Activated naive CD4-positive, alpha-beta T cell treated with anti-CD3 and anti-CD28 coated beads, Interleukin-2, amount 50 U/mL, for 72 hours (primary cell): ENCODE results near the gene IGSF9B. TPM values are rescaled to one million over a fixed set of nuclear protein-coding genes. Genes with fewer than 3 reads are reported as not detected.
A peak's percentile ranks its signal among the peaks of the same experiment; 100 is the strongest.

Source experiments
- ATAC-seq, 2 donors: fragments of 150-1000 bp; cut with Tn5 transposase; 2 replicates each; pipeline ENCODE4 v1.10.0; 2021; ENCODE audit warnings: mild to moderate bottlenecking in 2 of 2, moderate library complexity in 2 of 2
- DNase-seq, 2 donors: peaks; one replicate each; pipeline ENCODE4 v3.0.0; 2021 to 2022; ENCODE audit warnings: low spot score in 2 of 2
- H3K27ac Mint-ChIP-seq, 2 donors: one replicate each; pipeline ENCODE4 v1.8.0; 2022; ENCODE audit warnings: mild to moderate bottlenecking in 2 of 2, mixed read lengths in 2 of 2
- H3K36me3 Mint-ChIP-seq, 2 donors: one replicate each; pipeline ENCODE4 v1.8.0; 2022; ENCODE audit warnings: mixed read lengths in 2 of 2
- H3K9me3 Mint-ChIP-seq, 2 donors: one replicate each; pipeline ENCODE4 v1.8.0; 2022; ENCODE audit warnings: mixed read lengths in 2 of 2
- total RNA-seq, 2 donors: library from RNA; stranded (reverse); gene quantifications; one replicate each; pipeline ENCODE4 v1.2.3, GENCODE V29; 2022

The IGSF9B gene
- total RNA-seq, 2 donors from 2014 or later, result 119 TPM

- DNase-seq (no peak), ATAC-seq (peak; percentile 13 to 24)
- H3K9me3 Mint-ChIP-seq, result peaks cover 0 to 4% of the 10 kb centered on the region in 2 donors
- H3K36me3 Mint-ChIP-seq, result no peaks in the 10 kb centered on the region
- H3K27ac Mint-ChIP-seq, result peak overlapping the region; percentile 37 to 50
Measured at GRCh38 chr11:133967599-133968238, 11.0 kb upstream of the IGSF9B start.

DNA sequence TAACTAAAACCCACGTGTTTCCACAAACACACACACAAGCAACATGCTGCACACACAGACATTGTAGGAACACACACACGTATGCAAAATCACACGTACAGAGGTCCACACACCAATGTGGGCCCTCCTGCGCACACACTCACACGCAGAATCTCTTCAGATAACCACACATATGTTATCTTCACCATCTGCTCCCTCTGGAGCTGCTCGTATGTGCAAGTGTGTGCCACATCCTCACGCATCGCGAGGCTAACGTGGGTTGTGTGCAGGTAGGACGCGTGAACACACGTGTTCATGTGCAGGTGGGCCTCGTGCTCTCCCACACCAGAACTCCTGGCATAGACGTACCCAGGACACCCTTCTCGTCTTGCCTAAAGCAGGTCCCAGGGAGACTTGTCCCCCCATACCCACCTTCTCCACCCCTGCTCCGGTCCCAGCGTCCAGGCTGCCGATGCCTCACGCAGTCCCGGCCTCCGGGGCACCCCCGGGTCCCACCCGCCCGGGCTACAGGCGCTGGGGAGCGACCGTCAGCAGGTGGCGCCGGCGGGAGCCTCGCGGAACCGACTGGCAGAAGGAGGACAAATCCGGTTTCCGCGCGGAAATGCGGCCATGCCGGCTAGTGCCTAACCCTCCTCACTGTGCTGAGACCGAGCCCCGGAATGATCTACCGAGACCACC is 10.3 kb upstream of the IGSF9B start:
- peak; percentile 73 to 78 for DNase-seq
- ATAC-seq, result peak; percentile 82 to 88
- H3K9me3 Mint-ChIP-seq, result peaks cover 0 to 4% of the 10 kb centered on the region in 2 donors
- peak overlapping the region; percentile 37 to 50 for H3K27ac Mint-ChIP-seq
- H3K36me3 Mint-ChIP-seq, result no peaks in the 10 kb centered on the region

- DNase-seq (no peak), ATAC-seq (no peak)
- Mint-ChIP-seq H3K9me3 (peaks cover 0 to 4% of the 10 kb centered on the region in 2 donors), H3K27ac (no peak overlapping the region), H3K36me3 (no peaks in the 10 kb centered on the region)
Measured at GRCh38 chr11:133966172-133966651, 9.4 kb upstream of the IGSF9B start.

- Mint-ChIP-seq H3K9me3 (peaks cover 0 to 4% of the 10 kb centered on the region in 2 donors), H3K36me3 (no peaks in the 10 kb centered on the region)
- ATAC-seq, result no peak
Measured at GRCh38 chr11:133965031-133965601, 8.3 kb upstream of the IGSF9B start.

DNA sequence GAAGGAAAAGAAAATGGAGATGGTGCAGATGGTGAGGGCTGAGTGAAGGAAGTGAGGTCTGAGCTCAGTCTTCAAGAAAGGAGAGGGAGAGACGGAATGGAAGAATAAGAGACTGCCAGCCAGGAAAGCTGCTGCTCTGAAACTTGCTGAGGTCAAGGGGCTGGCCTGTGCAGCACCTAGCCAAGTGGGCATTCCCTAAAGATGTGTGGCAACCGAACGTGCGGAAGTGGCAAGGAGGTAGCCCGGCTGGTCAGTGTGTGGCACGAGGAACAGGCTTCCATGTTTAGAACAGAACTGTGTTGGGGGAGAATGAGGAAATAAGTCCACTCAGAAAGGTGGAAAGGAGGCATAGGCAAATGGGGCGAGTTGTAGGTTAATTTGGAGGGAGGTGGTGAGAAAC is 7.6 kb upstream of the IGSF9B start:
- no peak overlapping the region for H3K27ac Mint-ChIP-seq
- peaks cover 0 to 4% of the 10 kb centered on the region in 2 donors for H3K9me3 Mint-ChIP-seq
- DNase-seq (no peak), ATAC-seq (no peak)
- no peaks in the 10 kb centered on the region for H3K36me3 Mint-ChIP-seq

More at GRCh38 chr11:133965031-133965601, 8.3 kb upstream of the IGSF9B start:
- DNase-seq, result no peak
- H3K27ac Mint-ChIP-seq, result peak overlapping the region in 1 of 2 donors; percentile 18

DNA sequence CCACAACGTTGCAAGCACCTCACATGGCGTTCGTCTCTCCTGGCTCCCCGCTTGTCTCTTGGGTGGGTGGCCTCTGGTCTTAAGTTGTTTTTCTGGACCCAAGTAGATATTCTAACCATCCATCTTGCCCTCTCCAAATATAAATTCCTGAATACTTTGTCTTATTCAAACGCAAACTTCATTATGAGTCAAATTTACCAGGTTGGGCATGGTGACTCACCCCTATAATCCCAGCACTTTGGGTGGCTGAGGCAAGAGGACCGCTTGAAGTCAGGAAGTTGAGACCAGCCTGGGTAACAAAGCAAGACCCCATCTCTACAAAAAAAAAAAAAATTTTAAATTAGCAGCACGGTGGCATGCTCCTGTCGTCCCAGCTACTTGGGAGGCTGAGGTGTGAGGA is 5.1 kb upstream of the IGSF9B start:
- ATAC-seq (no peak), DNase-seq (no peak)
- Mint-ChIP-seq H3K9me3 (no peaks in the 10 kb centered on the region), H3K36me3 (no peaks in the 10 kb centered on the region), H3K27ac (no peak overlapping the region)

DNA sequence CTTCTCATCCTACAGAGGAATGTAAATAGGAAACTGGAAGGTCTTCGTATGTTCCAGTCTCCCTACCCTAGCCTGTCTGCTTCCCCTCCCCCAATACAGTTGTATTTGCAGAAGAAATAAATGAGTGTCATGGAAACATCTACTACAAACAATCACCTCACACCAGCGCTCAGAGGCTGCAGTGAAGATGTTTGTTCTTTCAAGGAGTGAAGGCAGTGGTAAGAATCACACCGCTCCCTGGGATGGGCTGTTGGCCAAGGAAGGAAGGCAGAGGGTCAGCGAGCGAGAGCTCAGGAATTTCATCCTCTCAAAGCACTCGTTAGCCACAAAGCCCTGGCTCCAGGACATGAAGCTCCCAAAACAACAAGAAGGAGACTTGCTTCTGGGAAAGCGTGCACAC is 1.1 kb upstream of the IGSF9B start:
- no peaks in the 10 kb centered on the region for H3K9me3 Mint-ChIP-seq
- peak overlapping the region in 1 of 2 donors; percentile 87 for H3K27ac Mint-ChIP-seq
- H3K36me3 Mint-ChIP-seq, result peaks cover 11 to 16% of the 10 kb centered on the region in 2 donors
- ATAC-seq (no peak), DNase-seq (no peak)

DNA sequence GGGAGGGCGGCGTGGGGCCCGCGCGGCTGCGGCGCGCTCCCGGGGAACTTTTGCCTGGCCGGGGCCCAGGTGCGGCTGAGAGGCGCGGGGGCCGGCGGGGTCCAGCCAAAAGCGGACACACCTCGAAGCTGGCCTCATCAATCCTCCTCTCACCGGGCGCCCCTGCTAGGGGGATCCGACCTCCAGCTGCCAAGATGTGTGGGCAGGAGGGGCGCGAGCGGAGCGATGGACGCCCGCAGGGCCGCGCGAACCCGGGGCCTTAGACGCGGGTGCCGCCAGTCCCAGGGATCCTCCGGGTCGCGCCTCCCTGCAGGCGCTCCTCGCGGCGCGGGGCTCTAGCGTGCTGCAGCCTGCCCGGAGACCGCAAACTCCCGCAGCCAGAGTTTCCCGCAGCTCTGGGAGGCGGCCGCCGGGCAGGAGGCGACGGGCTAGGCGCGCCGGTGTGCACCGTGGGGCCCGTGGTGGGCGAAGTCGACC is 785 bp downstream of the IGSF9B start:
- peak; percentile 20 to 67 for DNase-seq
- H3K27ac Mint-ChIP-seq, result peak overlapping the region in 1 of 2 donors; percentile 93
- no peak for ATAC-seq

DNA sequence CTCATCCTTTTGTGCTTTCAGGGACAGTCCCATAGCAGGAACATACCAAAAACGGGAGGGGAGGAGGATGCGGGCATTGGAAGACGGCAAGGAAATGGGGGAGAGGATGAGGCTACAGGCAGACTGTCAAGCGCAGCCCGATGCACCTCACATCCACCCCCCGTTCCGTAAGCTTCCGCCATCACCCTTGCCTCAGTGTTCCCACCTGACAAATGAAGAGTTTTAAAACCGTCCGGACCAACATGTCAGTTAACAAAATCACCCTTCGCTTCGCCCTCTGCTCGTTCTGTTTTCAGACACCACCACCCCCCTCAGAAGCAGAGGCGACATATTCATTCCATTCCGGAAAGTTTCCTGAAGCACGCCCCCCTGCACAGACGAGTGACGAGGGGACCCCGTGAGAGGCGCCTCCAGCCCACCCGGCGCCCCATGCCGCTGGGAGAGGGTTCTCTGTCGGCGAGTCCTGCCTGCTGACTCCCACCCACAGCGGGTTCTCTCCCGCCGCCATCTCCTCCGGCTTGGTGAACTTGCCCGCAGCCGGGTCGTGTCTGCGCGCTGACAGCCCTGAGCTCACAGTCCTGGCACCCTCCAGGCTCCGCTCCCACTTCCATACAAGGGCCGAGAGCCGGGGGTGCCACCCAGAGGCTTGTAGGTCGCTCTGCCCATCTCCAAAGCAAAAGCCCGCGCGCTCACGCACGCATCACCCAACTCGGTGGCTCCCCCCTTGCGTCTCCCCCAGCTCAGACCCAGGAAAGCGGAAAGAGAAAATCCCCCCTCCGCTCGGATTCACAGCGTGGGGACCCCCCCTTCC is 1.5 kb downstream of the IGSF9B start:
- DNase-seq, result peak; percentile 34 to 81

More for the DNA sequence above, 785 bp downstream of the IGSF9B start:
- no peaks in the 10 kb centered on the region for H3K9me3 Mint-ChIP-seq
- peaks cover 11 to 16% of the 10 kb centered on the region in 2 donors for H3K36me3 Mint-ChIP-seq

DNA sequence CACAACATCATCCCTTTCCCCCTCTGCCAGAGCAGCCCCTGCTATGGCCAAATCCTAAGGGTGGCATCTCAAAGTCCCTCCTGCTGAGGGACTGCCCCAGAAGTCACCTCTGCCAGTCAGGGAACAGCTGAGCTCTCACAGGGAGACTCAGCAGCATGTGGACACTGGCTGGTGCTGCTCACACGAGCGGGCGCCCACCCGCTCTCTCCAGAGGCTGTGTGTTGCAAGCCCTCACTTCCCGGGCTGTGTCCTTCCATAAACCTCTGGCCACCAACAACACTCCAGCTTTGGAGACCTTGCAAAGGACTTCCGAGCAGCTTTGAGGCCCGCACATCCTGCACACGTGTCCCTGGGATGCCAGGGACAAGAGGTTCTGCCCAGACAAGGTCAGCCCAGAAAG is 2.8 kb downstream of the IGSF9B start:
- Mint-ChIP-seq H3K27ac (peak overlapping the region in 1 of 2 donors; percentile 93), H3K9me3 (no peaks in the 10 kb centered on the region), H3K36me3 (peaks cover 11 to 16% of the 10 kb centered on the region in 2 donors)
- ATAC-seq (no peak), DNase-seq (no peak)

More for the DNA sequence above, 1.5 kb downstream of the IGSF9B start:
- ATAC-seq, result peak; percentile 21 to 53
- no peaks in the 10 kb centered on the region for H3K9me3 Mint-ChIP-seq
- peaks cover 11 to 16% of the 10 kb centered on the region in 2 donors for H3K36me3 Mint-ChIP-seq
- H3K27ac Mint-ChIP-seq, result peak overlapping the region; percentile 11 to 93

DNA sequence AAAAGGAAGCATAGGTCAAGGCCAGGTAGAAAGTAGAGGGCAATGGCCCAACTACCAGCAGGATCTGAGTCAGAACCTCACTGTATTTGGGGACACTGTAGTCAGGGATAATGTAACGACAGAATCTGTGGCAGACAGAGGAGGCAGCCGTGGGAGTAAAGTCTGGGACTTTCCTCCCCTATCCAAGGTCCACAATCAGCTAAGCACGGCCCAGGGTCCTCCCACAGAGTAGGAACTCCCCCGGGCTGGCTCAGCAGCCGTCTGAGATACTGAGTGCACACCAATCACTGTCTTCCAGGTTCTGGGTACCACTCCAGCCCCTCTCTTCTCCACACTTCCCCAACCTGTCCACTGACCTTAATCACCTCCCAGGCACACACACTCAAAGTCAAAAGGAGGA is 3.2 kb downstream of the IGSF9B start:
- DNase-seq (no peak), ATAC-seq (peak in 1 of 2 donors; percentile 2)
- Mint-ChIP-seq H3K27ac (peak overlapping the region in 1 of 2 donors; percentile 93), H3K36me3 (peaks cover 11 to 16% of the 10 kb centered on the region in 2 donors), H3K9me3 (no peaks in the 10 kb centered on the region)

- H3K27ac Mint-ChIP-seq, result peak overlapping the region in 1 of 2 donors; percentile 93
- ATAC-seq (no peak), DNase-seq (no peak)
- no peaks in the 10 kb centered on the region for H3K9me3 Mint-ChIP-seq
- peaks cover 11 to 16% of the 10 kb centered on the region in 2 donors for H3K36me3 Mint-ChIP-seq
Measured at GRCh38 chr11:133952199-133953190, 4.3 kb downstream of the IGSF9B start.

DNA sequence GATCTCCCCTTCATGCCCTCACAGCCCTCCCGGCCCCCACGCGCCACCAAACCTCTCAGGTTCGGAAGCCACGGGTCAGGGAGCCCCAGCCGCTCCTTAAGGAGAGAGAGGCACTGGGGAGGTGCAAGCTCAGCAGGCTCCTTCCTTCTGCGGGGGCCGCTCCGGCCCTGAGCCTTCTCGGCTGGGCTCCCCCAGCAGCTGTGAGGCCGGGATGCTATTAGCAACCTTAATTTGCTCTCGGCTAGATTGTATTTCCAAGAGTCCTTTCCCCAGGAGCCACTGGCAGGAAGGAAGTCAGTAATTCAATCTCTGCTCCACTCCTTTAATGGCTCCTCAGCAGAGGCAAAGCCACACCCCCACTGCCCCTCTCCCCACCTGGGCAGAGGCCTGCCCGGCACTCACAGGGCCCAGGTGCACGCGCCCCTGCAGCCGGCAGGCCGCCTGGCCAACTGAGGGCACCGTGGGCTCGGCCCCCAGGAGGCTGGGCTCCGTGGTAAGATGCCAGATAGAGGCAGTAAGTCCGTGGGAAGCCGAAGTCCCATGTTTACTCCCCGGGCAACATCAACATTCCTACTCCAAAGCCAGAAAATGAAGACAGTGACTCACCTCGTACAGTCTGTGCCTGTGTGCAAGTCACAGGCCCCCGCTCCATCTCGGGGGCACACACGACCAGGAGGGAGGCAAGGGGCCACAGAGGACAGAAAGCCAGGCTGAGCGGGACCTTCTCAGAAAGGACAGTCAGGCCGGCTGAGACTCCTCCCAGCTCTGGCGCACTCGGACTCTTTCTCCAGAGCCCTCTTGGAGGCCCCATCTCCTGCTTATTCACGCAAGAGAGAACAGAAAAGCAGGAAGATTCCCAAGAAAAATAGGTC is 5.2 kb downstream of the IGSF9B start:
- Mint-ChIP-seq H3K27ac (no peak overlapping the region), H3K9me3 (no peaks in the 10 kb centered on the region), H3K36me3 (peaks cover 11 to 16% of the 10 kb centered on the region in 2 donors)
- ATAC-seq (no peak), DNase-seq (no peak)

- DNase-seq, result no peak
- H3K27ac Mint-ChIP-seq, result no peak overlapping the region
- no peaks in the 10 kb centered on the region for H3K9me3 Mint-ChIP-seq
- ATAC-seq, result no peak
- H3K36me3 Mint-ChIP-seq, result peaks cover 11 to 16% of the 10 kb centered on the region in 2 donors
Measured at GRCh38 chr11:133950874-133951326, 5.9 kb downstream of the IGSF9B start.
